Stomach smooth muscle (tissue), 2 donors: ENCODE results near the gene GPS2.

Experiments
- H3K27ac ChIP-seq: one replicate; pipeline ENCODE4 v1.7.0; 2013; ENCODE audit warnings: mild to moderate bottlenecking, low read length, inconsistent platforms
- H3K27me3 ChIP-seq, 2 donors: one replicate each; pipeline ENCODE4 v1.7.0; 2013; ENCODE audit warnings: low read length in 2 of 2; ENCODE audit not compliant: insufficient read depth in 2 of 2, control insufficient read depth in 1 of 2
- H3K36me3 ChIP-seq, 2 donors: one replicate each; pipeline ENCODE4 v1.7.0; 2013; ENCODE audit warnings: low read length in 2 of 2; ENCODE audit not compliant: control insufficient read depth in 2 of 2, insufficient read depth in 2 of 2
- H3K4me1 ChIP-seq: one replicate; pipeline ENCODE4 v1.7.0; 2013; ENCODE audit warnings: low read length; ENCODE audit not compliant: control insufficient read depth, insufficient read depth
- H3K4me3 ChIP-seq, 2 donors: one replicate each; pipeline ENCODE4 v1.7.0; 2013; ENCODE audit warnings: low read length in 2 of 2
- H3K9ac ChIP-seq, 2 donors: one replicate each; pipeline ENCODE4 v1.7.0; 2013; ENCODE audit warnings: low read length in 2 of 2, mild to moderate bottlenecking in 1 of 2
- H3K9me3 ChIP-seq, 2 donors: one replicate each; pipeline ENCODE4 v1.7.0; 2013; ENCODE audit warnings: low read length in 2 of 2; ENCODE audit not compliant: control insufficient read depth in 2 of 2
- donor health status: healthy.
- donor health status: Pancreatic carcinoma.

Gene GPS2

GRCh38 chr17:7290685-7291084 lies 24.5 kb downstream of the GPS2 start:
- Histone ChIP-seq H3K36me3 (peaks cover 9 to 11% of the 10 kb centered on the region in 2 donors), H3K4me1 (peaks cover 50% of the 10 kb centered on the region), H3K27me3 (peaks cover 0 to 14% of the 10 kb centered on the region in 2 donors), H3K27ac (no peak overlapping the region), H3K9me3 (no peaks in the 10 kb centered on the region), H3K9ac (no peak overlapping the region), H3K4me3 (no peak overlapping the region)

GRCh38 chr17:7290166-7290565 lies 25.0 kb downstream of the GPS2 start:
- Histone ChIP-seq H3K9ac (no peak overlapping the region), H3K27ac (peak overlapping the region; percentile 24)

GRCh38 chr17:7289256-7290032 lies 25.7 kb downstream of the GPS2 start:
- Histone ChIP-seq H3K27me3 (peaks cover 0 to 11% of the 10 kb centered on the region in 2 donors), H3K36me3 (peaks cover 21 to 23% of the 10 kb centered on the region in 2 donors), H3K9ac (no peak overlapping the region), H3K4me1 (peaks cover 52% of the 10 kb centered on the region), H3K4me3 (no peak overlapping the region), H3K9me3 (no peaks in the 10 kb centered on the region), H3K27ac (peak overlapping the region; percentile 24)

More at GRCh38 chr17:7290166-7290565, 25.0 kb downstream of the GPS2 start:
- Histone ChIP-seq H3K27me3 (peaks cover 0 to 14% of the 10 kb centered on the region in 2 donors), H3K4me1 (peaks cover 50% of the 10 kb centered on the region), H3K9me3 (no peaks in the 10 kb centered on the region), H3K36me3 (peaks cover 14 to 16% of the 10 kb centered on the region in 2 donors), H3K4me3 (no peak overlapping the region)

GRCh38 chr17:7285679-7286078 lies 29.5 kb downstream of the GPS2 start:
- H3K4me3 ChIP-seq, result no peak overlapping the region
- no peak overlapping the region for H3K9ac ChIP-seq
- peaks cover 54% of the 10 kb centered on the region for H3K4me1 ChIP-seq
- H3K36me3 ChIP-seq, result peaks cover 26 to 31% of the 10 kb centered on the region in 2 donors
- H3K9me3 ChIP-seq, result no peaks in the 10 kb centered on the region
- H3K27ac ChIP-seq, result peak overlapping the region; percentile 93
- no peaks in the 10 kb centered on the region for H3K27me3 ChIP-seq

- Histone ChIP-seq H3K36me3 (peaks cover 26 to 31% of the 10 kb centered on the region in 2 donors), H3K9me3 (no peaks in the 10 kb centered on the region), H3K9ac (no peak overlapping the region), H3K4me1 (peaks cover 56% of the 10 kb centered on the region), H3K4me3 (no peak overlapping the region), H3K27me3 (no peaks in the 10 kb centered on the region), H3K27ac (peak overlapping the region; percentile 93)
Measured at GRCh38 chr17:7284911-7285310, 30.2 kb downstream of the GPS2 start.

GRCh38 chr17:7283471-7284216 lies 31.5 kb downstream of the GPS2 start:
- Histone ChIP-seq H3K27ac (peak overlapping the region; percentile 93), H3K9ac (peak overlapping the region; percentile 70 to 90), H3K4me1 (peaks cover 53% of the 10 kb centered on the region), H3K27me3 (no peaks in the 10 kb centered on the region), H3K4me3 (peak overlapping the region; percentile 75 to 84), H3K9me3 (no peaks in the 10 kb centered on the region), H3K36me3 (peaks cover 26 to 31% of the 10 kb centered on the region in 2 donors)

- Histone ChIP-seq H3K36me3 (peaks cover 26 to 31% of the 10 kb centered on the region in 2 donors), H3K9me3 (no peaks in the 10 kb centered on the region), H3K4me1 (peaks cover 53% of the 10 kb centered on the region), H3K27me3 (no peaks in the 10 kb centered on the region), H3K4me3 (peak overlapping the region; percentile 75 to 84), H3K9ac (peak overlapping the region; percentile 70 to 90), H3K27ac (peak overlapping the region; percentile 93)
Measured at GRCh38 chr17:7282752-7283321, 32.3 kb downstream of the GPS2 start.

- Histone ChIP-seq H3K9ac (peak overlapping the region; percentile 70 to 90), H3K27ac (peak overlapping the region; percentile 93), H3K4me1 (peaks cover 53% of the 10 kb centered on the region), H3K27me3 (no peaks in the 10 kb centered on the region), H3K9me3 (no peaks in the 10 kb centered on the region), H3K4me3 (peak overlapping the region; percentile 75 to 84), H3K36me3 (peaks cover 26 to 31% of the 10 kb centered on the region in 2 donors)
Measured at GRCh38 chr17:7281953-7282751, 33.0 kb downstream of the GPS2 start.

GRCh38 chr17:7281074-7281952 lies 33.8 kb downstream of the GPS2 start, which contains the start of gene SLC2A4:
Gene SLC2A4, plus strand, starts transcription at chr17:7281718. Its CDS starts 217 bp downstream, at chr17:7281935.
- no peaks in the 10 kb centered on the region for H3K27me3 ChIP-seq
- H3K4me1 ChIP-seq, result peaks cover 53% of the 10 kb centered on the region

More at GRCh38 chr17:7281074-7281952, 33.8 kb downstream of the GPS2 start, which contains the start of gene SLC2A4:
- Histone ChIP-seq H3K9me3 (no peaks in the 10 kb centered on the region), H3K9ac (peak within 1 kb of the TSS; percentile 71 to 90), H3K36me3 (peaks cover 24 to 26% of the 10 kb centered on the region in 2 donors), H3K4me3 (peak within 1 kb of the TSS; percentile 75 to 84), H3K27ac (peak within 1 kb of the TSS; percentile 93)
